GM18868 (cell line): ENCODE results near the gene DSPP.
A peak's percentile ranks its signal among the peaks of the same experiment; 100 is the strongest.

ENCODE experiments used
- ATAC-seq: cut with Tn5 transposase; IDR thresholded peaks from one replicate; pipeline ENCODE4 v1.9.1; 2021; ENCODE audit warnings: mild to moderate bottlenecking, moderate library complexity; ENCODE audit not compliant: unreplicated experiment

Gene DSPP

GRCh38 chr4:87624698-87625097 is 16.4 kb downstream of the DSPP start:
- peak; percentile 88 for ATAC-seq

- ATAC-seq = no peak
Observed at GRCh38 chr4:87631668-87632067, 23.3 kb downstream of the DSPP start.

- ATAC-seq = no peak
Observed at GRCh38 chr4:87632469-87632868, 24.1 kb downstream of the DSPP start.

GRCh38 chr4:87633243-87633642 is 24.9 kb downstream of the DSPP start:
- ATAC-seq = no peak

GRCh38 chr4:87644286-87644685 is 36.0 kb downstream of the DSPP start:
- no peak for ATAC-seq

GRCh38 chr4:87649980-87650379 is 41.7 kb downstream of the DSPP start, which contains the start of gene DMP1:
DMP1 (plus strand) TSS chr4:87650280; CDS start chr4:87656493, 6,213 bp downstream.
- ATAC-seq = no peak

GRCh38 chr4:87650938-87651337 is 42.6 kb downstream of the DSPP start:
- ATAC-seq = no peak

GRCh38 chr4:87651941-87652340 is 43.6 kb downstream of the DSPP start:
- no peak for ATAC-seq

GRCh38 chr4:87654487-87655044 is 46.2 kb downstream of the DSPP start:
- ATAC-seq = no peak

- ATAC-seq = no peak
Observed at GRCh38 chr4:87657525-87657924, 49.2 kb downstream of the DSPP start.

- no peak for ATAC-seq
Observed at GRCh38 chr4:87659247-87659931, 51.1 kb downstream of the DSPP start.

GRCh38 chr4:87662871-87663270 is 54.5 kb downstream of the DSPP start:
- ATAC-seq = no peak
